DMS 273 treated with DMSO at 0.1 percent for 48 hours (cell line): ENCODE results near the gene AK8.

ENCODE experiments used
- DNase-seq: peaks from one replicate; lab custom pipeline; 2025; lab: John Stamatoyannopoulos, UW

AK8 gene

DNA sequence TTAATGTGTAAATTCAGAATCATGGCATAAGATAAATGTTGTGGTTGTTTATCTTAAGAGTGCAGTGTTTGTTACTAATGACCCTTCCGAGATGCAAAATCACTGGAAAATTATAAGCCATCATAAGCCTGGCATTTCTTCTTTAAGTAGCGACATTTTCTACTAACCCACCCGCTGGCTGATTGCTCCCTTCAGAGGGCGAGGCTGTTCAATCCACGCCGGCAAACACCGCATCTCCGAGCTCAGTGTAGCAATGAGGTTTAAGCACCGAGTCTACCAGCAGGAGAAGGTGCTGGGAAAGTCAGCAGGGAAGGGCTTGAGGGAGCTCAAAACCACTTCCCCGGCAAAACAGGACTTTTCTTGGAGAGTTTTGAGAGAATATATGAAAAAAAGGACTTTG lies 52.7 kb downstream of the AK8 start:
- DNase-seq, result no peak

- no peak for DNase-seq
Observed at GRCh38 chr9:132824951-132825350, 53.1 kb downstream of the AK8 start.

- DNase-seq, result no peak
Observed at GRCh38 chr9:132824151-132824550, 53.9 kb downstream of the AK8 start.

GRCh38 chr9:132823370-132824145 lies 54.5 kb downstream of the AK8 start:
- no peak for DNase-seq

DNA sequence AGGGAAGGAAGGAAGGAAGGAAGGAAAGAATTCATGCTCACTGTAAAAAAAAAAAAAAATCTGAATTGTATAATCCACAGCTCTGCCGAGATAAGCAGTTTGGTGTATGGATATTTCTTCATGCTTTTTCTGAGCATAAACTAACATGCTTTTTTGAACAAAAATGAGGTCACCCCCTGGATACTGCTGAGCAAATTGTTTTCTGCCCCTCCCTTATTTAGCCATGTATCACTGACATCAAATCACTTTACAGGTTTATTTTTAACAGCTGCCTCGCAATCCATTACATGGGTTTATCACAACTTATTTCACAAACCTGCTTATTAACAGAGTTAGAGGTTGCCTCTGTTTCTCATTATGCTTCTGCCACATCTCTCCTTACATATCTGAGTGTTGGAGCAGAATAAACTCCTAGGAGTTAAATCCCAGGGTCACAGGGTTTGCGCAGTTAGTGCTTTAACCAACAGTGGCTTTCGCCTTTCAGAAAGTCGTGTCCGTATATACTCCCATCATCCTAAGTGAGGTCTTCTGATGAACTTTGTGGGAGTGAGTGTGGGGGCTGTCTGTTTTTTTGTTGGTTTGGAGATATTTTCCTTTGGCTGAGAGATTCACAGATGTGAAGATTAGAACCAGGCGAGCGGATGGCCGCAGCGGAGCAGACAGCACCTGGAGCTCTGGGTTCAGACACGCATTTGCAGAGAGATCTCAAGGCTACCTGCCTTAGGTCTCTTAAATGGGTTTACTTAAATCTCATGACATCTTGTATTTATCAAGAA lies 57.7 kb downstream of the AK8 start:
- DNase-seq, result no peak

DNA sequence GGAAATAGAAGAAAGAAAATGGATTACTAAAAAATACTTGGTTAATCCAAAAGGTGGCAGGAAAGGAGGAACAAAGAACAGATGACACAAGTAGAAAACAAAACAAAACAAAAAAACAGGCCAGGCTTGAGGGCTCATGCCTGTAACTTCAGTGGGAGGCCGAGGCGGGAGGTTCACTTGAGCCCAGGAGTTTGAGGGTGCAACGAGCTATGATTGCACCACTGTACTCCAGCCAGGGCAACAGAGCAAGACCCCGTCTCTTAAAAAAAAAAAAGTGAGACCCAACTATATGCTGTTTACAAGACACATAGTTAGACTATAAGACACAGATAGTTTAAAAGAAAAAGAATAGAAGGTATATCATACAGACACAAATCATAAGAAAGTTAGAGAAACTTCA lies 59.5 kb downstream of the AK8 start:
- no peak for DNase-seq

DNA sequence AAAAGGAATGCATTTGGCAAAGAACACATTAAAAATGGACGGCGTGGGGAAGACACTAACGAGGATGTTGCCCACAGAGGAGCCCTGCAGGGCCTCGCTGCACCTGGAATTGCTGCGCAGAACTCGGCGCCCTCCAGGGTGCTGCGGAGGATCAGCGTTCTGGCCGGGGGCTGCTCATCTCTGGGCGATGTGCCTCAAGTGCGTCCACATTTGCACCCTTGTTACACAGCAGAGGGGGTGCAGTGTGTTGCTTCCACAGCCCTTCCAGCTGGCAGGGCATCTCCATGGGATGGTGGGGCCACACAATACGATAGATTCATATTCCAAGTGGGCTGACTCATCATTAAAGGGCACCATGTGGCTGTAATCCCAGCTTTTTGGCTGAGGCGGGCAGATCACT lies 63.1 kb downstream of the AK8 start:
- no peak for DNase-seq

GRCh38 chr9:132813115-132813771 lies 64.8 kb downstream of the AK8 start:
- DNase-seq, result no peak

DNA sequence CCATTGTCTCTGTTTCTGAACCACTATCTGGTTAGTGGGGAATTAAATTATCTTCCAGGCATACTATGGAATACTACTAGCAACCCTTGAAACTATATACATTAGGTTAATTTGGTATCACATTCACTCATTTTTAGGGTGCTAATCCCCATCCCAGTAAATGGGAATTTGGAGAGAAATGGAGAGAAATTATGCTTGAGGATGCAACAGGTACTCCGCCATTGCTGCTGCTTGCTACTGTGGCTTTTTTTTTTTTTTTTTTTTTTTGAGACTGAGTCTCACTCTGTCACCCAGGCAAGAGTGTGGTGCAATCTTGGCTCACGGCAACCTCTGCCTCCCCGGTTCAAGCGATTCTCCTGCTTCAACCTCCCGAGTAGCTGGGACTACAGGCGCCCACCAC lies 66.1 kb downstream of the AK8 start:
- no peak for DNase-seq

GRCh38 chr9:132810314-132810713 lies 67.8 kb downstream of the AK8 start:
- no peak for DNase-seq

DNA sequence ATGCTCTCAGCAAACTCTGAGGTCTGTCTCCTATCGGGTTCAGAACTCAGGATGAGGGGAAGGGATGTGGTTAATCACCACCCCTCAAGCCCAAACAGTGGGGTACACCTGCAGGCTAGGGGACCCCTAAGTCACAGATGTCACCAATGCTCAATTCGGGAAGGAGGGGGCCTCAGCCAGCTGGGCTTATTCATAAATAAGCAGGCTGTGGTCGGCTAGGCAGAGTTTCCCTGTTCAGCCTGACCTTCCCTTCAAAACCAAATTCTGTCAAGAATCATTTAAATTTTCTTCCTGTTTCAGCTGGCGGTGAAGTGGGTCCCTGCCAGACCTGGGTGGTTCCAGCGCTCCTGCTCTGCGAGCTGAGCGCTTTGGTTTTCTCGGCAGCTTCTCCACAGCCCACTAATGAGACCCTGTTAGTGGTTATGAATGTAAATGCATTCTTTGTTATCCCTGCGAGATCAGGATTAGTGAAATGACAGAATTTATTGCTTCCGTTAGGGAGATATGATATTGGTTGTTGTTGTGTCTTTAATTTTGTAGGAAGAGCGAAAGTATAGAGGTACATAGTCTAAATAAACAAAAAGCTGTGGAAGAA lies 68.3 kb downstream of the AK8 start:
- no peak for DNase-seq

GRCh38 chr9:132808645-132809044 lies 69.4 kb downstream of the AK8 start:
- DNase-seq, result no peak

DNA sequence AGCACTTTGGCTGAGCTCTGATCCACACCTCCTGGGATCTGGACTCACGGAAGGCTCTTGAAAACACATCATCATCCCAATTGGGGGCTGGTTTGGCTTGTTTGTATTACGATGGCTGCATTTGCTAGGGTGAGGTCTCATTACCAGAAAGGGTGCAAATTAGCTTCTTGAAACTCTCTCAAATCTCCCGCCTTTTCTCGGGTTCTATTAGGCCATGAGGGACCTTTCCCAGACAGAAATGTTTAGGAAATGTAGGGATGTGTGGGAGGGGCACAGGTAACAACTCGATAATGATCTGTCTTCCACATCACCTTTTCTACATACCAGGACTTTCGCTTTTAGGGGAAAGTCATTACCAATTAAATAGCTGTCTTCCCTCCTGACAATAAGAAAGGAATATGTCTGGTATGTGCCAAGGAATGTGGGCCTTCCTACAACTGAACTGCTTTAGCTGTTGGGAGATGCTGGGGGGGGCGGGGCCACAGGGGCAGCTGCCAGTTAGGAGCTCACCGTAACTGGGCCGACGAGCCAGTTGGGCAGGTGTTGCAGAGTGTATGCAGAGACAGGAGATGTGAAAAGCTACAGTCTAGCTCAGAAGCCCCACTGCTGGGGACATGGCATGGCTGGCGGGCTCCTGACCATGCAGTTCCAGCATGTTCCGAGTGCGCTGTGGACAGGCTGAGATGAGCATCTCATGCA lies 71.2 kb downstream of the AK8 start:
- no peak for DNase-seq

DNA sequence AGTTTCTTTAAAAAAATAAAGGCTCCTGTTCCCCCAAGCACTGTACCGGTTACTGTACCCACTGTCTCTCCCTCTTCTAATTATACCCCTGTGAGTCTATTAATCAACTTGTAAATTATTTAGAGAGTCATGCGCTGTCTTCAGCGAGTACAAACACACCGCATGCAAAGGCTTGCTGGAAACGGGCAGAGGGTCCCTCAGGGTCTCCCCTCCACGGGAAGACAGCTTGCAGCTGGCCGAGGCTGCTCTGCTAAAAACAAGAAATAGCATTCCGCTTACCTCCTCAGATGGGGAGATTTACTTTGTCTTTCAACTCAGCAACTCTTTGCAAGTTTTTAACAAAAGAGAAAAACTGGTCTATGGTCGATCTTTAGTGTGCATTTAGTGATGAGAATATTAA lies 71.8 kb downstream of the AK8 start:
- no peak for DNase-seq

DNA sequence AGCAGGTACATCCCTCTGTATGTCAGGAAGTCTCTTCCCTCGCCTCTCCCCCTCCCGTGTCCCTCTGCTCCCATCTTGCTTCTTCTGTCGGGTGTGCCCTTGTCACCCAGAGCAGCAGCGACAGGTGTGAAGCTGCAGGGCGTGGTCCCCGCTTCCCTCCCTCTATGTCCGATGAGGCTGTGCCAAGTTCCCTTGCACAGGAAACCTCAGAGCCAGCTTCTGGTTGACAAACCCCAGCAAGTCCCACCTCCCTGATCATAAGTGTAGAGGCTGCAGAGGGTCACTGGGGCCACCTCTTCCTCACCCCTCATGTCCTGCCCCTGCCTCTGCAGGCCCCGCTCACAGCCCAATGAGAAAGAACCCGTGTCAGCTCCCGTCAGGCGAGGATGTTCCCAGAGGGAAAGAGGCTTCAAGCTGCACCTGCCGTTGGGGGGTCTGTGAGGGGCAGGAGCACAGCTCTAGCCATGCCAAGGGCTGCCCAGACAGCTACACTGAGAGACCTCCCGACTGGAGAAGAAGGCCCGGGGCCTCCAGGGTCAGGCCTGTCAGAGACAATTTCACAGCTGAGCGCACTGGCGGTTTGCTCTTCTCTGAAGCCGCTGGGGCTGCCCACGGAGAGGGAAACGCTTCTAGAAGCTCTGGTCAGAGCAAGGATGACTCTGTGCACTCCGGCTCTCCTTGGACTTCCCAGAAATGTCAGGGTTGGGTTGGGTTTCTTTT lies 73.3 kb downstream of the AK8 start:
- no peak for DNase-seq

DNA sequence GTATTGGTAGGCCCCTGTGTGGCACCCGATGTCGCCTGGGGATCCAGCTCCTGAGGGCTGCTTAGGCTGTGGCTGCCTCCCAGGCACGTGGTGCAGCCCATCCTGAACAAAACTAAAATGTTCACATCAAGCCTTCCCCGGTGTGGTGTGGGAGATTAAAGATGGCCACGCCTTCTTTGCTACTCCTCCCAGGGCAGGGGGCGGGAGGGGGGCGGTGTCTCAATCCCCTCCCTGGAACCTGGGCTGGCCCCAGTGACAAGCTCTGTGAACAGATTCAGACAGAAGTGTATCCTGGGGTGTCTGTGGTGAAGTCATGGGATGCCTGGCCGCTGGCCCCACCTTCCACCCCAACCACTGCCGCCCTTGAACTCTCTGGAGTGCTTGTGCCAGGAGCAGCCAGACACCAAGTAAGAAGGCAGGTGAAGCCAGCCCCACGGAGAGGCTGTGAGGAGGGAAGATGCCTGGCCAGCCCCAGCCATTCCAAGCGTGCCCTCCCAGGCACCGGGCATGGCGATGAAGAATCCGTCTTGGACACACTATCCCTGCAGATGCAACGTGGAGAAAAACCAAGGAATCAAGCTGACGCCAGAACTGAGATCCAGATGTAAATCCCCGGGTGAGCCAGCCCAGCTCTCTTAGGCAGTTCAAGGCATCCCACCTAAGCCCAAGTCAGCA lies 75.8 kb downstream of the AK8 start:
- no peak for DNase-seq

DNA sequence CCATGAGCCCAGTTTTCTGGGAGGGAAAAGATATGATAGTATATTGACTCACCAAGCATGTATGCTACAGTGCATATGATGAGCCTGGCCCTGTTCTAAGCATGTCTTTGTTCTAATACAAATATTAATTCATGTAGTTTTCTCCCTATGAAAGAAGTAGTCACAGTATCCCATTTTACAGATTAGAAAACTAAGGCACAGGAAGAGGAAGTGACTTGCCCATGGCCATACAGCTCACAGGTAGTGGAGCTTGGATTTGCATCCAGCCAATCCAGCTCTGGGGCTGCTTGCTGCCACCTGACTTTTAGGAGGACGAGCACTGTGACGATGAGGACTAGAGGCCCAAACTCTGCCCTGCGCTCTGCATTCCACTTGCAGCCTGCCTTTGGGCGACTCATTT lies 76.4 kb downstream of the AK8 start:
- DNase-seq, result no peak

DNA sequence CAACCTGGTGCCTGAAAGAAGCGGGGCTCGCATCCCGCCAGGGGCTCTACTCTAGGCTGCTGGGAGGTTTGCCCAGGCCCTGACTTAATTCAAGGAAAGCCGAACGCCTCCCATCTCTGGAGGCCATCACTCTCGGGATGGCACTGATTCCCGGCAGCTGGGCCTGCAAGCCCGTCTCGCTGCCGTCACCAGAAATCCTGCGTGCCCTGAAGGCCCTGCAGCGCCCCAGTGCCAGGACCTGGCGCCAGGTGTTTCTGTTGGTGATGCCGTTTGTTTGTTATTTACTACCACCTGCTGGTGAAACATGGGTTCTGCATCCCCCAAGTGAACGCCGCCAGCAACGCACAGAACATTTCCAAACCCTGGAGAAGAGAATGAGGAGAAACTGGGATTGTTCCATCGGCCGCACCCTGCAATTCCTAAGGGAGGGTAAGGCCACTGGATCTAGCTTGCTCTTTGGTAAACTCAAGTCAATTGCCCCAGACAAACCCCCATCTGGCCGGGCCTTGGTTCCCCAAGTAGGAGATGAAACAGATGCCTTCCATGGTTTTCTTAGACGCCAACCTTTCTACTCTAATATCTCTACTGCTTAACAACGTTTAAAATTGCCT lies 77.9 kb downstream of the AK8 start:
- DNase-seq, result peak; percentile 6

- no peak for DNase-seq
Observed at GRCh38 chr9:132798817-132799790, 79.0 kb downstream of the AK8 start.
